ENCODE data around the gene FBXL15. TPM values are rescaled to one million over a fixed set of nuclear protein-coding genes. Genes with fewer than 3 reads are reported as not detected.

The FBXL15 gene
- total RNA-seq, 1 experiment from 2014 or later: 24.6 TPM

DNA sequence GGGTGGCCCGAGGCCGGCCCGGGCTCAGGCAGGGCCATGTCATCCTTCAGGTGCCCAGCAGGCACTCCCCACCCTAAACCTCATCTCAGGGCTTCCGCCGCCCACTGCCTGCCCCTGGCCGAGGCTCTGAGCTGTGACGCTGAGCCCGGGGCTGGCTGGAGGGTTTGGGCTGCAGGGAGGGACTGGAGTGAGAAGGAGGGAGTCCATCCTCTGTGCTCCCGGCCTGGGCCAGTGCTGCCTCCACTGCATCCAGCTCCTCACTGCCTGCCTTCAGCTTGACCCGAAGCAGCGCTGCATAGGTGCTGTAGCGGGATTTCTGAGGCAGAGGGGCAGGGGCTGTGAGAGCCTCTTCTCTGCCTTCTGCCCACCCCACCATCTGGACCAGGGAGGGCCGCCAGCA lies 17.5 kb upstream of the FBXL15 start:
- Mint-ChIP-seq H3K4me1 (peaks cover 4% of the 10 kb centered on the region), H3K27me3 (ENCODE audit: low read depth) (peaks cover 33% of the 10 kb centered on the region), H3K4me3 (no peak overlapping the region), H3K36me3 (no peaks in the 10 kb centered on the region; the same call in 1 of the 2 replicates), H3K27ac (no peak overlapping the region), H3K9me3 (no peaks in the 10 kb centered on the region)
- no peak for DNase-seq (ENCODE audit: low spot score)
- ATAC-seq: no peak
- TF ChIP-seq, protein P1, sequence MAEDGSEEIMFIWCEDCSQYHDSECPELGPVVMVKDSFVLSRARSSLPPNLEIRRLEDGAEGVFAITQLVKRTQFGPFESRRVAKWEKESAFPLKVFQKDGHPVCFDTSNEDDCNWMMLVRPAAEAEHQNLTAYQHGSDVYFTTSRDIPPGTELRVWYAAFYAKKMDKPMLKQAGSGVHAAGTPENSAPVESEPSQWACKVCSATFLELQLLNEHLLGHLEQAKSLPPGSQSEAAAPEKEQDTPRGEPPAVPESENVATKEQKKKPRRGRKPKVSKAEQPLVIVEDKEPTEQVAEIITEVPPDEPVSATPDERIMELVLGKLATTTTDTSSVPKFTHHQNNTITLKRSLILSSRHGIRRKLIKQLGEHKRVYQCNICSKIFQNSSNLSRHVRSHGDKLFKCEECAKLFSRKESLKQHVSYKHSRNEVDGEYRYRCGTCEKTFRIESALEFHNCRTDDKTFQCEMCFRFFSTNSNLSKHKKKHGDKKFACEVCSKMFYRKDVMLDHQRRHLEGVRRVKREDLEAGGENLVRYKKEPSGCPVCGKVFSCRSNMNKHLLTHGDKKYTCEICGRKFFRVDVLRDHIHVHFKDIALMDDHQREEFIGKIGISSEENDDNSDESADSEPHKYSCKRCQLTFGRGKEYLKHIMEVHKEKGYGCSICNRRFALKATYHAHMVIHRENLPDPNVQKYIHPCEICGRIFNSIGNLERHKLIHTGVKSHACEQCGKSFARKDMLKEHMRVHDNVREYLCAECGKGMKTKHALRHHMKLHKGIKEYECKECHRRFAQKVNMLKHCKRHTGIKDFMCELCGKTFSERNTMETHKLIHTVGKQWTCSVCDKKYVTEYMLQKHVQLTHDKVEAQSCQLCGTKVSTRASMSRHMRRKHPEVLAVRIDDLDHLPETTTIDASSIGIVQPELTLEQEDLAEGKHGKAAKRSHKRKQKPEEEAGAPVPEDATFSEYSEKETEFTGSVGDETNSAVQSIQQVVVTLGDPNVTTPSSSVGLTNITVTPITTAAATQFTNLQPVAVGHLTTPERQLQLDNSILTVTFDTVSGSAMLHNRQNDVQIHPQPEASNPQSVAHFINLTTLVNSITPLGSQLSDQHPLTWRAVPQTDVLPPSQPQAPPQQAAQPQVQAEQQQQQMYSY (CRISPR knock-in tag; IDR thresholded peaks at IDR 0.05): no peak
- no peak for TF ChIP-seq GTF2I (CRISPR knock-in tag; conservative IDR thresholded peaks at IDR 0.05)
- ChIA-PET POLR2A (interaction anchor here (1.2 kb wide), 1 partner anchor 58 kb away, joined by 3 read pairs; no protein-coding TSS in a partner anchor), CTCF (interaction anchor here (0.5 to 4.8 kb wide), 31 partner anchors 9 to 296 kb away, joined by 3 to 68 read pairs (median 6); partner anchors contain the start of genes ACTR1A, C10orf95, CUEDC2 and FBXL15)

DNA sequence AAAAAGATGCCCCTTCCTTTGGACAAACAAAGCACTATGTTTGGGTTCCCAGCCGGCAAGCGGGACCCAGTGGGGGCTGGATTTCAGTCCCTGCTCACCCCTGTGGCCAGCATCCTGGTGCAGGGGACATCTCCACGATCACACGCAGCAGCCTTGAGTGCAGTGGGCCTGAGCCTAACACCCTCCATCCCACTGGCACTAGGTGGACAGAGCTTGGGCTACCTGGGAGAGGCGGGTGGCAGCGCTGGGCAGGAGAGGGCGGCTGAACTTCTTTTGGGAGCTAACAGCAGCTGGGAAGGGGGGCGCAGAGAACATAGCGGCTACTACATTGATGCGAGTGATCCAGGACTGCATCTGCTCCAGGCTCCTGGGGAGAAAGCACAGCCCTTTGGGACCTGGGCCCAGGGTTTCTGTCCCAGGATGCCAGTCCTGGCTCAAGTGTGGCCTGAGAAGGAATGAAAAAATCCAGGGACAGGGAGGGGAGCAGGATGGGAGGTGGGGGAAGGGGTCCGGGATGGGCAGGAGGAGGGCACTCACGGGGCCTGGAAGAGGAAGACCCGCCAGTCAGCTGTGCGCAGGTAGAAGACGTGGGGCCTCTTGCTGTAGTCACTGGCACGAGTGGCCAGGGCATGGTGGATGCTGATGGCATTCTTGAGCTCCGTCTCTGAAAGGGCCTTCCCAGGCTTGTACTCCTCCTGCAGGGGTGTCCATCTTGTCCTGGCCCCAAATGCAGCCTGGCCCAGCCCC lies 16.1 kb upstream of the FBXL15 start:
- Mint-ChIP-seq H3K27me3 (ENCODE audit: low read depth) (peaks cover 43% of the 10 kb centered on the region), H3K4me3 (no peak overlapping the region), H3K9me3 (no peaks in the 10 kb centered on the region), H3K27ac (no peak overlapping the region), H3K36me3 (no peaks in the 10 kb centered on the region), H3K4me1 (peaks cover 9% of the 10 kb centered on the region)
- no peak for ATAC-seq
- DNase-seq (ENCODE audit: low spot score): no peak
- CTCF ChIA-PET: interaction anchor here (0.8 to 4.8 kb wide), 23 partner anchors 9 to 298 kb away, joined by 3 to 68 read pairs (median 9); partner anchors contain the start of genes ACTR1A, C10orf95, CUEDC2 and FBXL15
- POLR2A ChIA-PET: interaction anchor here (1.2 kb wide), 1 partner anchor 57 kb away, joined by 3 read pairs; no protein-coding TSS in a partner anchor
- TF ChIP-seq ZNF423 (CRISPR knock-in tag; IDR thresholded peaks at IDR 0.05) (no peak), RELA (CRISPR knock-in tag; IDR thresholded peaks at IDR 0.05; ENCODE audit: borderline replicate concordance) (no peak), KAT7 (CRISPR knock-in tag; IDR thresholded peaks at IDR 0.05; ENCODE audit: borderline replicate concordance) (no peak), MXD4 (CRISPR knock-in tag; IDR thresholded peaks at IDR 0.05; ENCODE audit: borderline replicate concordance) (no peak), ZBTB21 (CRISPR knock-in tag; IDR thresholded peaks at IDR 0.05; ENCODE audit: borderline replicate concordance) (no peak), TEAD1 (CRISPR knock-in tag; IDR thresholded peaks at IDR 0.05) (no peak), ZNF121 (CRISPR knock-in tag; IDR thresholded peaks at IDR 0.05) (no peak), ZNF416 (CRISPR knock-in tag; IDR thresholded peaks at IDR 0.05) (no peak), ZNF396 (CRISPR knock-in tag; IDR thresholded peaks at IDR 0.05; ENCODE audit: borderline replicate concordance) (no peak), TEAD4 (CRISPR knock-in tag; IDR thresholded peaks at IDR 0.05) (no peak), JAZF1 (CRISPR knock-in tag; IDR thresholded peaks at IDR 0.05) (no peak), FOXK1 (CRISPR knock-in tag; IDR thresholded peaks at IDR 0.05) (no peak), CBFB (CRISPR knock-in tag; IDR thresholded peaks at IDR 0.05; ENCODE audit: low read depth) (no peak), NFATC4 (CRISPR knock-in tag; IDR thresholded peaks at IDR 0.05) (no peak), CREM (CRISPR knock-in tag; IDR thresholded peaks at IDR 0.05) (no peak)
- TF ChIP-seq, protein P2, sequence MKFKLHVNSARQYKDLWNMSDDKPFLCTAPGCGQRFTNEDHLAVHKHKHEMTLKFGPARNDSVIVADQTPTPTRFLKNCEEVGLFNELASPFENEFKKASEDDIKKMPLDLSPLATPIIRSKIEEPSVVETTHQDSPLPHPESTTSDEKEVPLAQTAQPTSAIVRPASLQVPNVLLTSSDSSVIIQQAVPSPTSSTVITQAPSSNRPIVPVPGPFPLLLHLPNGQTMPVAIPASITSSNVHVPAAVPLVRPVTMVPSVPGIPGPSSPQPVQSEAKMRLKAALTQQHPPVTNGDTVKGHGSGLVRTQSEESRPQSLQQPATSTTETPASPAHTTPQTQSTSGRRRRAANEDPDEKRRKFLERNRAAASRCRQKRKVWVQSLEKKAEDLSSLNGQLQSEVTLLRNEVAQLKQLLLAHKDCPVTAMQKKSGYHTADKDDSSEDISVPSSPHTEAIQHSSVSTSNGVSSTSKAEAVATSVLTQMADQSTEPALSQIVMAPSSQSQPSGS (CRISPR knock-in tag; IDR thresholded peaks at IDR 0.05; ENCODE audit: borderline replicate concordance, low read depth): no peak
- TF ChIP-seq, protein P3, sequence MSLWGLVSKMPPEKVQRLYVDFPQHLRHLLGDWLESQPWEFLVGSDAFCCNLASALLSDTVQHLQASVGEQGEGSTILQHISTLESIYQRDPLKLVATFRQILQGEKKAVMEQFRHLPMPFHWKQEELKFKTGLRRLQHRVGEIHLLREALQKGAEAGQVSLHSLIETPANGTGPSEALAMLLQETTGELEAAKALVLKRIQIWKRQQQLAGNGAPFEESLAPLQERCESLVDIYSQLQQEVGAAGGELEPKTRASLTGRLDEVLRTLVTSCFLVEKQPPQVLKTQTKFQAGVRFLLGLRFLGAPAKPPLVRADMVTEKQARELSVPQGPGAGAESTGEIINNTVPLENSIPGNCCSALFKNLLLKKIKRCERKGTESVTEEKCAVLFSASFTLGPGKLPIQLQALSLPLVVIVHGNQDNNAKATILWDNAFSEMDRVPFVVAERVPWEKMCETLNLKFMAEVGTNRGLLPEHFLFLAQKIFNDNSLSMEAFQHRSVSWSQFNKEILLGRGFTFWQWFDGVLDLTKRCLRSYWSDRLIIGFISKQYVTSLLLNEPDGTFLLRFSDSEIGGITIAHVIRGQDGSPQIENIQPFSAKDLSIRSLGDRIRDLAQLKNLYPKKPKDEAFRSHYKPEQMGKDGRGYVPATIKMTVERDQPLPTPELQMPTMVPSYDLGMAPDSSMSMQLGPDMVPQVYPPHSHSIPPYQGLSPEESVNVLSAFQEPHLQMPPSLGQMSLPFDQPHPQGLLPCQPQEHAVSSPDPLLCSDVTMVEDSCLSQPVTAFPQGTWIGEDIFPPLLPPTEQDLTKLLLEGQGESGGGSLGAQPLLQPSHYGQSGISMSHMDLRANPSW (CRISPR knock-in tag; conservative IDR thresholded peaks at IDR 0.05; ENCODE audit: low read depth): no peak
- TF ChIP-seq, protein P4, sequence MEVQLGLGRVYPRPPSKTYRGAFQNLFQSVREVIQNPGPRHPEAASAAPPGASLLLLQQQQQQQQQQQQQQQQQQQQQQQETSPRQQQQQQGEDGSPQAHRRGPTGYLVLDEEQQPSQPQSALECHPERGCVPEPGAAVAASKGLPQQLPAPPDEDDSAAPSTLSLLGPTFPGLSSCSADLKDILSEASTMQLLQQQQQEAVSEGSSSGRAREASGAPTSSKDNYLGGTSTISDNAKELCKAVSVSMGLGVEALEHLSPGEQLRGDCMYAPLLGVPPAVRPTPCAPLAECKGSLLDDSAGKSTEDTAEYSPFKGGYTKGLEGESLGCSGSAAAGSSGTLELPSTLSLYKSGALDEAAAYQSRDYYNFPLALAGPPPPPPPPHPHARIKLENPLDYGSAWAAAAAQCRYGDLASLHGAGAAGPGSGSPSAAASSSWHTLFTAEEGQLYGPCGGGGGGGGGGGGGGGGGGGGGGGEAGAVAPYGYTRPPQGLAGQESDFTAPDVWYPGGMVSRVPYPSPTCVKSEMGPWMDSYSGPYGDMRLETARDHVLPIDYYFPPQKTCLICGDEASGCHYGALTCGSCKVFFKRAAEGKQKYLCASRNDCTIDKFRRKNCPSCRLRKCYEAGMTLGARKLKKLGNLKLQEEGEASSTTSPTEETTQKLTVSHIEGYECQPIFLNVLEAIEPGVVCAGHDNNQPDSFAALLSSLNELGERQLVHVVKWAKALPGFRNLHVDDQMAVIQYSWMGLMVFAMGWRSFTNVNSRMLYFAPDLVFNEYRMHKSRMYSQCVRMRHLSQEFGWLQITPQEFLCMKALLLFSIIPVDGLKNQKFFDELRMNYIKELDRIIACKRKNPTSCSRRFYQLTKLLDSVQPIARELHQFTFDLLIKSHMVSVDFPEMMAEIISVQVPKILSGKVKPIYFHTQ (CRISPR knock-in tag; IDR thresholded peaks at IDR 0.05): no peak
- TF ChIP-seq, protein P5, sequence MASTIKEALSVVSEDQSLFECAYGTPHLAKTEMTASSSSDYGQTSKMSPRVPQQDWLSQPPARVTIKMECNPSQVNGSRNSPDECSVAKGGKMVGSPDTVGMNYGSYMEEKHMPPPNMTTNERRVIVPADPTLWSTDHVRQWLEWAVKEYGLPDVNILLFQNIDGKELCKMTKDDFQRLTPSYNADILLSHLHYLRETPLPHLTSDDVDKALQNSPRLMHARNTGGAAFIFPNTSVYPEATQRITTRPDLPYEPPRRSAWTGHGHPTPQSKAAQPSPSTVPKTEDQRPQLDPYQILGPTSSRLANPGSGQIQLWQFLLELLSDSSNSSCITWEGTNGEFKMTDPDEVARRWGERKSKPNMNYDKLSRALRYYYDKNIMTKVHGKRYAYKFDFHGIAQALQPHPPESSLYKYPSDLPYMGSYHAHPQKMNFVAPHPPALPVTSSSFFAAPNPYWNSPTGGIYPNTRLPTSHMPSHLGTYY (CRISPR knock-in tag; IDR thresholded peaks at IDR 0.05): no peak

Data from WTC11 (cell line).